ENCODE data around the gene KRT5.

Gene KRT5

GRCh38 chr12:52552055-52552454 lies 31.9 kb upstream of the KRT5 start:
- Histone ChIP-seq H3K9me3 (ENCODE audit: control insufficient read depth, insufficient read depth, low read length) (no peaks in the 10 kb centered on the region), H3K27me3 (ENCODE audit: control insufficient read depth, insufficient read depth, low read length) (no peaks in the 10 kb centered on the region), H3K4me3 (ENCODE audit: low read length) (no peak overlapping the region), H3K36me3 (ENCODE audit: control insufficient read depth, insufficient read depth, low read length) (no peaks in the 10 kb centered on the region), H3K27ac (ENCODE audit: low read length) (no peak overlapping the region), H3K4me1 (ENCODE audit: control insufficient read depth, insufficient read depth, low read length) (no peaks in the 10 kb centered on the region)
- WGBS (ENCODE audit: insufficient coverage, insufficient read length), result no CpG with 5 or more reads among the region's 5 CpGs
- DNase-seq (ENCODE audit: low read depth, low spot score), result no peak

- no peak overlapping the region for H3K27ac ChIP-seq (ENCODE audit: low read length)
- no peaks in the 10 kb centered on the region for H3K36me3 ChIP-seq (ENCODE audit: control insufficient read depth, insufficient read depth, low read length)
- no peaks in the 10 kb centered on the region for H3K9me3 ChIP-seq (ENCODE audit: control insufficient read depth, insufficient read depth, low read length)
- H3K27me3 ChIP-seq (ENCODE audit: control insufficient read depth, insufficient read depth, low read length), result no peaks in the 10 kb centered on the region
- H3K4me1 ChIP-seq (ENCODE audit: control insufficient read depth, insufficient read depth, low read length), result no peaks in the 10 kb centered on the region
- DNase-seq (ENCODE audit: low read depth, low spot score), result no peak
- WGBS (ENCODE audit: insufficient coverage, insufficient read length), result no CpG with 5 or more reads among the region's 6 CpGs
- no peak overlapping the region for H3K4me3 ChIP-seq (ENCODE audit: low read length)
These were observed 31.1 kb upstream of the KRT5 start for GRCh38 chr12:52551216-52551865.

- DNase-seq (ENCODE audit: low read depth, low spot score), result no peak
- no peaks in the 10 kb centered on the region for H3K27me3 ChIP-seq (ENCODE audit: control insufficient read depth, insufficient read depth, low read length)
- H3K9me3 ChIP-seq (ENCODE audit: control insufficient read depth, insufficient read depth, low read length), result no peaks in the 10 kb centered on the region
- no peak overlapping the region for H3K27ac ChIP-seq (ENCODE audit: low read length)
- no peaks in the 10 kb centered on the region for H3K4me1 ChIP-seq (ENCODE audit: control insufficient read depth, insufficient read depth, low read length)
- no peak overlapping the region for H3K4me3 ChIP-seq (ENCODE audit: low read length)
- WGBS (ENCODE audit: insufficient coverage, insufficient read length), result no CpG with 5 or more reads among the region's 15 CpGs
- H3K36me3 ChIP-seq (ENCODE audit: control insufficient read depth, insufficient read depth, low read length), result no peaks in the 10 kb centered on the region
These were observed 25.9 kb upstream of the KRT5 start for GRCh38 chr12:52546126-52546525.

GRCh38 chr12:52543985-52544883 lies 24.0 kb upstream of the KRT5 start:
- H3K36me3 ChIP-seq (ENCODE audit: control insufficient read depth, insufficient read depth, low read length), result no peaks in the 10 kb centered on the region
- no peak overlapping the region for H3K4me3 ChIP-seq (ENCODE audit: low read length)
- no peaks in the 10 kb centered on the region for H3K27me3 ChIP-seq (ENCODE audit: control insufficient read depth, insufficient read depth, low read length)
- H3K27ac ChIP-seq (ENCODE audit: low read length), result no peak overlapping the region
- no peaks in the 10 kb centered on the region for H3K9me3 ChIP-seq (ENCODE audit: control insufficient read depth, insufficient read depth, low read length)
- DNase-seq (ENCODE audit: low read depth, low spot score), result no peak
- H3K4me1 ChIP-seq (ENCODE audit: control insufficient read depth, insufficient read depth, low read length), result no peaks in the 10 kb centered on the region
- no CpG with 5 or more reads among the region's 17 CpGs for WGBS (ENCODE audit: insufficient coverage, insufficient read length)

GRCh38 chr12:52542785-52543318 lies 22.7 kb upstream of the KRT5 start:
- DNase-seq (ENCODE audit: low read depth, low spot score), result no peak
- WGBS (ENCODE audit: insufficient coverage, insufficient read length), result no CpG with 5 or more reads among the region's 7 CpGs
- H3K4me1 ChIP-seq (ENCODE audit: control insufficient read depth, insufficient read depth, low read length), result no peaks in the 10 kb centered on the region
- no peak overlapping the region for H3K27ac ChIP-seq (ENCODE audit: low read length)
- H3K4me3 ChIP-seq (ENCODE audit: low read length), result no peak overlapping the region
- no peaks in the 10 kb centered on the region for H3K36me3 ChIP-seq (ENCODE audit: control insufficient read depth, insufficient read depth, low read length)
- no peaks in the 10 kb centered on the region for H3K9me3 ChIP-seq (ENCODE audit: control insufficient read depth, insufficient read depth, low read length)
- no peaks in the 10 kb centered on the region for H3K27me3 ChIP-seq (ENCODE audit: control insufficient read depth, insufficient read depth, low read length)

- H3K4me1 ChIP-seq (ENCODE audit: control insufficient read depth, insufficient read depth, low read length), result no peaks in the 10 kb centered on the region
- H3K27me3 ChIP-seq (ENCODE audit: control insufficient read depth, insufficient read depth, low read length), result no peaks in the 10 kb centered on the region
- no peak overlapping the region for H3K4me3 ChIP-seq (ENCODE audit: low read length)
- H3K27ac ChIP-seq (ENCODE audit: low read length), result no peak overlapping the region
- no peak for DNase-seq (ENCODE audit: low read depth, low spot score)
- H3K36me3 ChIP-seq (ENCODE audit: control insufficient read depth, insufficient read depth, low read length), result no peaks in the 10 kb centered on the region
- no peaks in the 10 kb centered on the region for H3K9me3 ChIP-seq (ENCODE audit: control insufficient read depth, insufficient read depth, low read length)
These were observed 22.0 kb upstream of the KRT5 start for GRCh38 chr12:52542157-52542556.

- no peaks in the 10 kb centered on the region for H3K36me3 ChIP-seq (ENCODE audit: control insufficient read depth, insufficient read depth, low read length)
These were observed 21.5 kb upstream of the KRT5 start for GRCh38 chr12:52541709-52542108.

GRCh38 chr12:52540531-52540930 lies 20.3 kb upstream of the KRT5 start:
- Histone ChIP-seq H3K27ac (ENCODE audit: low read length) (no peak overlapping the region), H3K36me3 (ENCODE audit: control insufficient read depth, insufficient read depth, low read length) (no peaks in the 10 kb centered on the region), H3K4me1 (ENCODE audit: control insufficient read depth, insufficient read depth, low read length) (no peaks in the 10 kb centered on the region), H3K4me3 (ENCODE audit: low read length) (no peak overlapping the region), H3K27me3 (ENCODE audit: control insufficient read depth, insufficient read depth, low read length) (no peaks in the 10 kb centered on the region), H3K9me3 (ENCODE audit: control insufficient read depth, insufficient read depth, low read length) (no peaks in the 10 kb centered on the region)
- no peak for DNase-seq (ENCODE audit: low read depth, low spot score)
- WGBS (ENCODE audit: insufficient coverage, insufficient read length), result no CpG with 5 or more reads among the region's 7 CpGs

More at GRCh38 chr12:52541709-52542108, 21.5 kb upstream of the KRT5 start:
- no peaks in the 10 kb centered on the region for H3K27me3 ChIP-seq (ENCODE audit: control insufficient read depth, insufficient read depth, low read length)
- DNase-seq (ENCODE audit: low read depth, low spot score), result no peak
- WGBS (ENCODE audit: insufficient coverage, insufficient read length), result no CpG with 5 or more reads among the region's 5 CpGs
- no peaks in the 10 kb centered on the region for H3K4me1 ChIP-seq (ENCODE audit: control insufficient read depth, insufficient read depth, low read length)
- no peak overlapping the region for H3K4me3 ChIP-seq (ENCODE audit: low read length)
- H3K27ac ChIP-seq (ENCODE audit: low read length), result no peak overlapping the region
- H3K9me3 ChIP-seq (ENCODE audit: control insufficient read depth, insufficient read depth, low read length), result no peaks in the 10 kb centered on the region

GRCh38 chr12:52539821-52540173 lies 19.6 kb upstream of the KRT5 start:
- no peaks in the 10 kb centered on the region for H3K9me3 ChIP-seq (ENCODE audit: control insufficient read depth, insufficient read depth, low read length)
- no peak overlapping the region for H3K4me3 ChIP-seq (ENCODE audit: low read length)
- DNase-seq (ENCODE audit: low read depth, low spot score), result no peak
- WGBS (ENCODE audit: insufficient coverage, insufficient read length), result no CpG with 5 or more reads among the region's 3 CpGs
- H3K36me3 ChIP-seq (ENCODE audit: control insufficient read depth, insufficient read depth, low read length), result no peaks in the 10 kb centered on the region
- no peak overlapping the region for H3K27ac ChIP-seq (ENCODE audit: low read length)
- H3K27me3 ChIP-seq (ENCODE audit: control insufficient read depth, insufficient read depth, low read length), result no peaks in the 10 kb centered on the region
- no peaks in the 10 kb centered on the region for H3K4me1 ChIP-seq (ENCODE audit: control insufficient read depth, insufficient read depth, low read length)

GRCh38 chr12:52539083-52539820 lies 19.1 kb upstream of the KRT5 start:
- H3K27ac ChIP-seq (ENCODE audit: low read length), result no peak overlapping the region
- no peaks in the 10 kb centered on the region for H3K36me3 ChIP-seq (ENCODE audit: control insufficient read depth, insufficient read depth, low read length)
- H3K4me3 ChIP-seq (ENCODE audit: low read length), result no peak overlapping the region
- no peak for DNase-seq (ENCODE audit: low read depth, low spot score)
- no CpG with 5 or more reads among the region's 5 CpGs for WGBS (ENCODE audit: insufficient coverage, insufficient read length)
- H3K9me3 ChIP-seq (ENCODE audit: control insufficient read depth, insufficient read depth, low read length), result no peaks in the 10 kb centered on the region
- no peaks in the 10 kb centered on the region for H3K27me3 ChIP-seq (ENCODE audit: control insufficient read depth, insufficient read depth, low read length)
- H3K4me1 ChIP-seq (ENCODE audit: control insufficient read depth, insufficient read depth, low read length), result no peaks in the 10 kb centered on the region

Data from iPS DF 6.9 (cell line).